Kidney (tissue), 14 donors: Measurements from ENCODE around the gene ZNF234. TPM values are rescaled to one million over a fixed set of nuclear protein-coding genes. Genes with fewer than 3 reads are reported as not detected.
A peak's percentile ranks its signal among the peaks of the same experiment; 100 is the strongest.
"Not testable (repeated sequence)": the region's sequence is repeated elsewhere in the genome, so short reads cannot be mapped to it uniquely, and the experiment has no call there.

Experiments used
- DNase-seq, 5 donors: peaks; one replicate each; pipeline ENCODE4 v3.0.0-alpha.2; 2013 to 2020
- FAIRE-seq: peaks from 2 replicates; lab custom pipeline; 2012; peaks lifted over from hg19 to GRCh38; lab: Jason Lieb, UNC
- H3K27ac ChIP-seq, 2 donors: one replicate each; pipeline ENCODE4 v1.7.0; 2013; ENCODE audit warnings: low read depth in 2 of 2, low read length in 2 of 2, inconsistent platforms in 1 of 2
- H3K27me3 ChIP-seq: one replicate; pipeline ENCODE4 v1.7.1; 2013; ENCODE audit warnings: low read length, inconsistent platforms; ENCODE audit not compliant: control insufficient read depth, insufficient read depth
- H3K36me3 ChIP-seq, 3 donors: one replicate each; pipeline versions ENCODE4 v1.7.0 to v1.7.1; 2013; ENCODE audit warnings: low read length in 3 of 3, control low read depth in 1 of 3, inconsistent platforms in 1 of 3; ENCODE audit not compliant: insufficient read depth in 3 of 3, control insufficient read depth in 2 of 3
- H3K4me1 ChIP-seq, 3 donors: one replicate each; pipeline versions ENCODE4 v1.7.0 to v1.7.1; 2013; ENCODE audit warnings: low read length in 3 of 3, inconsistent platforms in 1 of 3, low read depth in 1 of 3; ENCODE audit not compliant: control insufficient read depth in 2 of 3, insufficient read depth in 2 of 3
- H3K4me3 ChIP-seq, 3 donors: one replicate each; pipeline versions ENCODE4 v1.7.0 to v1.8.1; 2013; ENCODE audit warnings: low read length in 3 of 3, control low read depth in 1 of 3, inconsistent platforms in 1 of 3
- H3K9ac ChIP-seq, 3 donors: one replicate each; pipeline versions ENCODE4 v1.7.0 to v1.7.1; 2013; ENCODE audit warnings: low read length in 3 of 3, control low read depth in 1 of 3, inconsistent platforms in 1 of 3
- H3K9me3 ChIP-seq, 3 donors: one replicate each; pipeline versions ENCODE4 v1.7.0 to v1.7.1; 2013; ENCODE audit warnings: low read length in 3 of 3, control low read depth in 1 of 3, inconsistent platforms in 1 of 3; ENCODE audit not compliant: control insufficient read depth in 2 of 3, insufficient read depth in 1 of 3
- CTCF ChIP-seq: IDR thresholded peaks from 3 replicates; pipeline ENCODE4 v1.5.1; 2012; ENCODE audit warnings: mild to moderate bottlenecking, moderate library complexity, borderline replicate concordance; ENCODE audit not compliant: insufficient read depth; ENCODE audit errors: extremely low read depth
- intact Hi-C: fragments of 100-400 bp; cut with DNase I; formaldehyde crosslinking; loops from one replicate; pipeline ENCODE4 v1.11.1; 2022
- polyA plus RNA-seq: library from polyadenylated mRNA; stranded (reverse); fragments of 350-450 nt; fragmentation: Illumina TruSeq; extraction: RNeasy Lipid Tissue Mini Kit (QIAGEN cat#74804); gene quantifications from one replicate; pipeline ENCODE4 v1.2.3, GENCODE V29; 2014; ENCODE audit warnings: low read depth, low replicate concordance; ENCODE audit not compliant: insufficient read depth
- total RNA-seq: library from RNA; stranded (reverse); fragmentation: NEBNext Ultra II Directional; extraction: Animal tissue kit (Norgen Biotek cat#: 25700); gene quantifications from one replicate; pipeline ENCODE4 v1.2.1, GENCODE V29; 2021
- donor health status: control.
- donor health status: control.
- donor health status: control.
- donor health status: control.
- donor health status: control.
- donor health status: DM: yes; HTN: yes; CAD: no.
- donor health status: Normal renal cell carcinoma (clear cell type).

The ZNF234 gene
- total and polyA plus RNA-seq, 2 donors from 2014 or later = 3.2 to 13.8 TPM

DNA sequence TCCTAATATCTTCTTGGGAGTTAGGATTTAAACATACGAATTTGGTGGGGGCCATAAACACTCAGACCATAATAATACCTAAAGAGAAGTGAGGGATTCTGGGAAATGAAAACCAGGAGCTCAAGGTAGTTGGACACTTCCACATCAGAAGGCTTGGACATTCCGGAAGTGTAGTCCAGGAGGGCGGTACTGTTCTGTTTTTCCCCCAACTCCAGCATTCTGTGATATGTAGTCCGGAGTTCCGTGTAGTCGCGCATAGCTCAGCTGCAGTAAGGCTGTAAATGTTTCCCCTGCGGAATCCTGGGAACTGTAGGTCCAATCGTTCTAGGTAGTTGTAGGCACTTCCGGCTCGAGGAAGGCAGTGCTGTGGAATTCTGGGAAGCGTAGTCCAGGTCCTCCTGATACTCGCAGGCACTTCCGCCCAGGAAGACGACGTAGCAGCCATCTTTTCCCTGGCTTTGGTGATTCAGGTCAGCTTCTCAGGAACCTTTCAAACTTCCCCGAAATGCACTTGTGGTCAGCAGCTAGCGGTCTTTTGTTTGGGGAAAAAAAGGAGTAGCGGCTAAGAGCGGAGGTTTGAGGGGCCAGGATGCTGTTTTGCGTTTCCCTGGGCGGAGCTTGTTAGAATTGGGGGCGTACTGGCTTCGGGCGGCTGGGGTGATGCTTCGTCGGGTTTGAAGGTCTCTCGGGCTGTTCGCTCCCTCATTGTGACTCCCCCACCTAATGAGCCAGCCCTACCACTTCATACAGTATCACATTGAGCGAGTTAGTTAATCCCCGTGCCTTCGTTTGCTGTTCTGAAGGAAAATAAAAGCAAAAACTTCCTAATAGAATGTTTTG lies 23.5 kb downstream of the ZNF234 start, which contains the start of gene ZNF226:
Gene ZNF226, plus strand, starts transcription at position 428 of the 840 bp plus-strand sequence. CDS start 4,981 bp downstream, outside the sequence.
- peak; percentile 94 for FAIRE-seq

GRCh38 chr19:44170660-44171059 lies 29.3 kb downstream of the ZNF234 start:
- H3K27ac ChIP-seq, DNase-seq, H3K4me1 ChIP-seq, H3K27me3 ChIP-seq, H3K4me3 ChIP-seq, H3K9ac ChIP-seq, intact Hi-C loops: not testable (repeated sequence)
- H3K9me3 ChIP-seq = peaks cover 8 to 52% (median 39%) of the 10 kb centered on the region in 3 donors
- FAIRE-seq = peak; percentile 71
- H3K36me3 ChIP-seq = peaks cover 46 to 70% (median 52%) of the 10 kb centered on the region in 3 donors

More for the DNA sequence above, 23.5 kb downstream of the ZNF234 start, which contains the start of gene ZNF226:
- Histone ChIP-seq H3K27ac (peak within 1 kb of the TSS; percentile 76 to 77), H3K9me3 (peaks cover under 1 to 31% (median 10%) of the 10 kb centered on the region in 3 donors), H3K27me3 (no peaks in the 10 kb centered on the region), H3K4me3 (peak within 1 kb of the TSS; percentile 89 to 93 (median 91)), H3K9ac (peak within 1 kb of the TSS; percentile 76 to 87 (median 84)), H3K4me1 (peaks cover 0 to 5% (median 3%) of the 10 kb centered on the region in 3 donors), H3K36me3 (peaks cover 10 to 21% (median 13%) of the 10 kb centered on the region in 3 donors)
- intact Hi-C loops = no loop called here
- DNase-seq = peak; percentile 94 to 99 (median 95)
- TF ChIP-seq CTCF = no peak

- no peaks in the 10 kb centered on the region for H3K4me1 ChIP-seq
- TF ChIP-seq CTCF = no peak
- no peak overlapping the region for H3K27ac ChIP-seq
- DNase-seq (no peak), FAIRE-seq (no peak)
- intact Hi-C loops = no loop called here
- H3K36me3 ChIP-seq = peaks cover 39 to 53% (median 46%) of the 10 kb centered on the region in 3 donors
- peaks cover 16 to 81% (median 60%) of the 10 kb centered on the region in 3 donors for H3K9me3 ChIP-seq
- H3K9ac ChIP-seq = no peak overlapping the region
- H3K27me3 ChIP-seq = no peaks in the 10 kb centered on the region
- peak overlapping the region in 2 of 3 donors; percentile 0 to 9 for H3K4me3 ChIP-seq
These were observed 35.2 kb downstream of the ZNF234 start for GRCh38 chr19:44176590-44176989.

- no peak for FAIRE-seq
These were observed 39.6 kb downstream of the ZNF234 start for GRCh38 chr19:44180968-44181367.

More at GRCh38 chr19:44180968-44181367, 39.6 kb downstream of the ZNF234 start:
- Histone ChIP-seq H3K27me3 (no peaks in the 10 kb centered on the region), H3K9ac (no peak overlapping the region), H3K9me3 (peaks cover 10 to 62% (median 39%) of the 10 kb centered on the region in 3 donors), H3K27ac (no peak overlapping the region), H3K36me3 (peaks cover 9 to 11% (median 10%) of the 10 kb centered on the region in 3 donors), H3K4me1 (no peaks in the 10 kb centered on the region), H3K4me3 (no peak overlapping the region)
- intact Hi-C loops = no loop called here
- DNase-seq = no peak
- TF ChIP-seq CTCF = no peak
